PC-3 (cell line): Measurements from ENCODE around the gene FNIP1. TPM values are rescaled to one million over a fixed set of nuclear protein-coding genes. Genes with fewer than 3 reads are reported as not detected.

Source experiments
- ATAC-seq: fragments of 200-7000 bp; cut with Tn5 transposase; 2 replicates; pipeline ENCODE4 v1.9.1; 2020; ENCODE audit warnings: mild to moderate bottlenecking, moderate library complexity
- BruUV-seq: library from RNA; stranded (reverse); fragments of 400-500 nt; replicated peaks from 2 replicates; lab custom pipeline; 2021; lab: Mats Ljungman, UMichigan
- CTCF ChIA-PET: fragments of 300-600 bp; sonication (Branson Sonifier 250); formaldehyde crosslinking; loops from one replicate; lab custom pipeline; 2022; ENCODE audit warnings: antibody characterized with exemption; lab: Charles Lee
- POLR2A ChIA-PET: fragments of 300-600 bp; sonication (Branson Sonifier 250); formaldehyde crosslinking; loops from one replicate; lab custom pipeline; 2022; ENCODE audit warnings: antibody characterized with exemption; ENCODE audit not compliant: unreplicated experiment; lab: Charles Lee
- DNase-seq: peaks from one replicate; pipeline ENCODE4 v3.0.0-alpha.2; 2015
- H2AFZ ChIP-seq: fragments of 300-600 bp; sonication (generic); 2 replicates; pipeline ENCODE4 v1.6.0; 2016; ENCODE audit warnings: antibody characterized with exemption, low read length
- H3F3A ChIP-seq: fragments of 300-600 bp; sonication (generic); one replicate; pipeline ENCODE4 v1.6.0; 2017; ENCODE audit warnings: antibody characterized with exemption, low read length, control low read depth, mild to moderate bottlenecking; ENCODE audit not compliant: unreplicated experiment
- H3K27ac ChIP-seq: fragments of 300-600 bp; sonication (generic); 2 replicates; pipeline ENCODE4 v1.5.1; 2016; ENCODE audit warnings: mild to moderate bottlenecking, low read length
- H3K27me3 ChIP-seq: fragments of 300-600 bp; sonication (generic); 2 replicates; pipeline ENCODE4 v1.6.1; 2016; ENCODE audit warnings: low read length, mixed read lengths
- H3K36me3 ChIP-seq: fragments of 300-600 bp; sonication (generic); 2 replicates; pipeline ENCODE4 v1.6.1; 2016; ENCODE audit warnings: low read depth, mixed run types, low read length, mixed read lengths
- H3K4me1 ChIP-seq: fragments of 300-600 bp; sonication (generic); 2 replicates; pipeline ENCODE4 v1.5.1; 2016; ENCODE audit warnings: low read length; ENCODE audit not compliant: insufficient read depth
- H3K4me2 ChIP-seq: fragments of 300-600 bp; sonication (generic); 2 replicates; pipeline ENCODE4 v1.6.0; 2016; ENCODE audit warnings: low read length
- H3K4me3 ChIP-seq: fragments of 300-600 bp; sonication (generic); 2 replicates; pipeline ENCODE4 v1.5.1; 2016; ENCODE audit warnings: mild to moderate bottlenecking, low read length, mixed read lengths
- H3K79me2 ChIP-seq: fragments of 300-600 bp; sonication (generic); 2 replicates; pipeline ENCODE4 v1.6.1; 2017; ENCODE audit warnings: low read length, mixed read lengths
- H3K9ac ChIP-seq: fragments of 300-600 bp; sonication (generic); 2 replicates; pipeline ENCODE4 v1.6.0; 2016; ENCODE audit warnings: mild to moderate bottlenecking, low read length
- H3K9me2 ChIP-seq: fragments of 300-600 bp; sonication (generic); replicated peaks from 2 replicates; pipeline ENCODE4 v1.6.1; 2016; ENCODE audit warnings: mixed run types, low read length, mixed read lengths
- H3K9me3 ChIP-seq: fragments of 300-600 bp; sonication (generic); 2 replicates; pipeline ENCODE4 v1.6.1; 2016; ENCODE audit warnings: low read length, mixed read lengths
- H4K20me1 ChIP-seq: fragments of 300-600 bp; sonication (generic); 2 replicates; pipeline ENCODE4 v1.6.1; 2016; ENCODE audit warnings: low read length, mixed read lengths
- CTCF ChIP-seq: fragments of 300-600 bp; sonication (generic); conservative IDR thresholded peaks from 2 replicates; pipeline ENCODE4 v1.5.1; 2017; ENCODE audit warnings: antibody characterized with exemption, low read depth, mild to moderate bottlenecking, low read length
- EZH2 ChIP-seq: fragments of 300-600 bp; sonication (generic); IDR thresholded peaks from one replicate; pipeline ENCODE4 v1.6.1; 2017; ENCODE audit warnings: antibody characterized with exemption, mild to moderate bottlenecking, low read length; ENCODE audit not compliant: unreplicated experiment
- EZH2phosphoT487 ChIP-seq: fragments of 300-600 bp; sonication (generic); IDR thresholded peaks from 2 replicates; pipeline ENCODE4 v1.6.1; 2018; ENCODE audit warnings: mild to moderate bottlenecking, antibody characterized with exemption, low read length, borderline replicate concordance
- intact Hi-C: fragments of 100-400 bp; cut with micrococcal nuclease; formaldehyde crosslinking; loops from 2 replicates; pipeline ENCODE4 v1.9.0; 2023
- total RNA-seq: library from RNA; depleted of rRNA; stranded (reverse); fragments of >200 nt; gene quantifications from 2 replicates; pipeline ENCODE4 v1.2.3, GENCODE V29; 2014

FNIP1 gene
- total RNA-seq, 1 experiment from 2014 or later, result 15.1 TPM

DNA sequence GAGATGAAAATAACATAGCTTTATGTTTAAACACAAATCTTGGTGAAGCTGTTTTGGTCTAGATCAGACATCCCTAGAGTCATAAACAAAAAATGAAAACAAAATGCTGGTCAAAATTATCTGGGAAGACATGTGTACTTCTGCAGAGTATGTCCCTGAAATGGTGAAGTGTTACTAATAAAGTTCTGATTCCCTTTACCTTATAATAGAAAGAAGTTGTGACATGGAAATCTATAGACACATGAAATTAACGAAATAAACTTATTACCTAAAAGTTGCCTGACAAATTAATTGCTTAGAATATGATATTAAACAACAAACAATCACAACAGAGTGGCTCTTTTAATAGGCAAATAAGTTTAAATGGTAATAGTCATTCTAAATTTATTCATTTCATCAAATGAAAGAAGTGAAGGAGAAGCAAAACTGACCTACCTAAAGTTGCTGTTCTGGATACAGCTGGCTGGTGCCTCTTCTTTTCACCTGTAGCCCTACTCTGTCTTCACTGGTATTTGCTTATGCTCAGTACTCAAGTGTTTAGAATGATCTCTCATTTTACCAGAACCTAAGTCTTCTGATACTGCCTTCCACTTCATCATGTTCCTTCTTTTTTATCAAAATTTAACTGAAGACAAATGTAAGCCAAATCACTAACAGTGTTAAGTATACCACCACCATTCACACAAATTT is 38.8 kb downstream of the FNIP1 start:
- BruUV-seq, result no TSS peak
- Histone ChIP-seq H3K4me1 (peaks cover 4% of the 10 kb centered on the region), H3K79me2 (peaks cover 85% of the 10 kb centered on the region), H3K27ac (no peak overlapping the region), H3K4me3 (no peak overlapping the region), H3K27me3 (no peaks in the 10 kb centered on the region), H3K9me2 (no peaks in the 10 kb centered on the region), H2AFZ (no peak overlapping the region), H3K9me3 (no peaks in the 10 kb centered on the region), H3K36me3 (no peaks in the 10 kb centered on the region), H3K9ac (no peak overlapping the region), H4K20me1 (peaks cover 6% of the 10 kb centered on the region; the same call in 1 of the 2 replicates), H3K4me2 (no peak overlapping the region), H3F3A (no peaks in the 10 kb centered on the region)
- no peak for TF ChIP-seq CTCF
- no peak for TF ChIP-seq EZH2
- no peak for TF ChIP-seq EZH2phosphoT487
- intact Hi-C loops, result no loop called here
- CTCF ChIA-PET, result no interaction called here
- no peak for DNase-seq
- ATAC-seq, result no peak
- POLR2A ChIA-PET, result no interaction called here

DNA sequence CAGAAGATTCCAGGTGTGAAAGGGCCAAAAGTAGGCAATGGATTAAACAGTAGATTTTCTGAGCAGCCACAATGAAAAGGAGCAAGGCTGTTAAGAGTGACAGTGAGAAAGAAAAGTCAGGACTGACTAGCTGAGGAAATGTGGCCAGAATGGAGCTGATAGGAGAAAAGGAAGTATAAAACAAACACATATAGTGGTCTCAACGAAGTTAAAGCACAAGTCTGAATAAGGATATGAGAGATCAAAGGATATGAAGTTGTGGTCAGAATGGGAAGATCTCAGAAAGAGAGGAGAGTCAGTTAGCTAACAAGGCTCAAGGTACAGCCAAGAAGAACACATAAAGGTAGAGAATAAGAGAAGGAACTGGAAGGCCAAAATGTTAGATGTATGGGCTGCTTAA is 39.9 kb downstream of the FNIP1 start:
- H3F3A ChIP-seq, result no peaks in the 10 kb centered on the region
- TF ChIP-seq EZH2, result no peak
- TF ChIP-seq EZH2phosphoT487, result no peak
- TF ChIP-seq CTCF, result no peak
- POLR2A ChIA-PET, result no interaction called here
- H3K4me1 ChIP-seq, result peaks cover 4% of the 10 kb centered on the region
- CTCF ChIA-PET, result no interaction called here
- H3K9ac ChIP-seq, result no peak overlapping the region
- intact Hi-C loops, result no loop called here
- no peaks in the 10 kb centered on the region for H3K27me3 ChIP-seq
- BruUV-seq, result no TSS peak
- H3K79me2 ChIP-seq, result peaks cover 85% of the 10 kb centered on the region
- H2AFZ ChIP-seq, result no peak overlapping the region
- no peaks in the 10 kb centered on the region for H3K36me3 ChIP-seq
- H3K4me2 ChIP-seq, result no peak overlapping the region
- no peaks in the 10 kb centered on the region for H3K9me3 ChIP-seq
- H4K20me1 ChIP-seq, result peaks cover 6% of the 10 kb centered on the region; the same call in 1 of the 2 replicates
- DNase-seq (no peak), ATAC-seq (no peak)
- H3K4me3 ChIP-seq, result no peak overlapping the region
- H3K27ac ChIP-seq, result no peak overlapping the region
- no peaks in the 10 kb centered on the region for H3K9me2 ChIP-seq

DNA sequence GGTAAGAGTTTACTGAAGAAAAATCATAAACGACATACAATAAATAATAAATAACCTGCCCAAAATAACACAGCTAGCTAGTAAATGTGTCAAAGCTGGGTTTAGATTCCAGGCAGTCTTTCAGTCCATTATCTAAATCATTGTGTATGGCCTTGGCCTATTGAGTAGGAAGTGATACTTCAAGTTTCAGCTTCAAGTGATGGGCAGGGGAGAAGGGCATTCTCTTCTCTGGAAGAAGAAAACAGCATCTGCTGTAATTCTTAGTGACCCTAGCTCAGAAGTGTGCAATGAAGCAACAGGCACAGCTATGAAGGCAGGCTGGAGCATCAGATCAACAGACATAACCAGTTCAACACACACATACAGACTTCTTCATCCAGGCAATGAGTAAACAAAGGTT is 42.5 kb downstream of the FNIP1 start:
- no peak for ATAC-seq
- intact Hi-C loops, result no loop called here

More for the DNA sequence above, 42.5 kb downstream of the FNIP1 start:
- Histone ChIP-seq H3K4me3 (no peak overlapping the region), H3F3A (no peaks in the 10 kb centered on the region), H3K9me3 (no peaks in the 10 kb centered on the region), H3K4me2 (no peak overlapping the region), H2AFZ (no peak overlapping the region), H3K9ac (no peak overlapping the region), H3K27ac (no peak overlapping the region), H3K79me2 (peaks cover 82% of the 10 kb centered on the region), H3K4me1 (peaks cover 4% of the 10 kb centered on the region), H3K27me3 (no peaks in the 10 kb centered on the region), H3K9me2 (no peaks in the 10 kb centered on the region), H4K20me1 (peaks cover 6% of the 10 kb centered on the region; the same call in 1 of the 2 replicates), H3K36me3 (no peaks in the 10 kb centered on the region)
- no peak for DNase-seq
- TF ChIP-seq CTCF (no peak), EZH2 (no peak), EZH2phosphoT487 (no peak)
- CTCF ChIA-PET, result no interaction called here
- no TSS peak for BruUV-seq
- POLR2A ChIA-PET, result no interaction called here
